Ectodermal cell (in vitro differentiated cells): Measurements from ENCODE around the gene ADTRP.

ENCODE experiments used
- H3K27ac ChIP-seq: 2 replicates; pipeline ENCODE4 v1.7.0; 2013; ENCODE audit warnings: mild to moderate bottlenecking, low read depth, low read length; ENCODE audit not compliant: insufficient read depth, poor library complexity, severe bottlenecking
- H3K27me3 ChIP-seq: 2 replicates; pipeline ENCODE4 v1.7.0; 2013; ENCODE audit warnings: mild to moderate bottlenecking, low read length; ENCODE audit not compliant: insufficient read depth, control insufficient read depth, poor library complexity, severe bottlenecking
- H3K36me3 ChIP-seq: one replicate; pipeline ENCODE4 v1.7.0; 2013; ENCODE audit warnings: low read length; ENCODE audit not compliant: control insufficient read depth, insufficient read depth
- H3K4me1 ChIP-seq: one replicate; pipeline ENCODE4 v1.7.0; 2013; ENCODE audit warnings: low read length; ENCODE audit not compliant: control insufficient read depth, insufficient read depth
- H3K4me3 ChIP-seq: 2 replicates; pipeline ENCODE4 v1.7.0; 2013; ENCODE audit warnings: low read depth, low read length, control low read depth; ENCODE audit not compliant: insufficient read depth
- H3K9me3 ChIP-seq: 2 replicates; pipeline ENCODE4 v1.7.0; 2013; ENCODE audit warnings: mild to moderate bottlenecking, low read length, moderate library complexity; ENCODE audit not compliant: control insufficient read depth
- WGBS, 2 experiments: methylation state at CpG; one replicate each; pipeline ENCODE4 v1.1.7; 2013; ENCODE audit warnings: missing lambda C conversion rate in 2 of 2; 5-methylcytosine and 5-hydroxymethylcytosine counted together

Gene ADTRP

GRCh38 chr6:11778036-11778435, 567 bp downstream of the ADTRP start:
- H3K27me3 ChIP-seq: no peaks in the 10 kb centered on the region
- no peaks in the 10 kb centered on the region for H3K36me3 ChIP-seq
- H3K27ac ChIP-seq: no peak overlapping the region
- WGBS, 2 experiments: 93 to 95% methylated on average over 2 of the region's 2 CpGs
- peaks cover 3% of the 10 kb centered on the region for H3K4me1 ChIP-seq
- no peaks in the 10 kb centered on the region for H3K9me3 ChIP-seq
- H3K4me3 ChIP-seq: no peak overlapping the region

DNA sequence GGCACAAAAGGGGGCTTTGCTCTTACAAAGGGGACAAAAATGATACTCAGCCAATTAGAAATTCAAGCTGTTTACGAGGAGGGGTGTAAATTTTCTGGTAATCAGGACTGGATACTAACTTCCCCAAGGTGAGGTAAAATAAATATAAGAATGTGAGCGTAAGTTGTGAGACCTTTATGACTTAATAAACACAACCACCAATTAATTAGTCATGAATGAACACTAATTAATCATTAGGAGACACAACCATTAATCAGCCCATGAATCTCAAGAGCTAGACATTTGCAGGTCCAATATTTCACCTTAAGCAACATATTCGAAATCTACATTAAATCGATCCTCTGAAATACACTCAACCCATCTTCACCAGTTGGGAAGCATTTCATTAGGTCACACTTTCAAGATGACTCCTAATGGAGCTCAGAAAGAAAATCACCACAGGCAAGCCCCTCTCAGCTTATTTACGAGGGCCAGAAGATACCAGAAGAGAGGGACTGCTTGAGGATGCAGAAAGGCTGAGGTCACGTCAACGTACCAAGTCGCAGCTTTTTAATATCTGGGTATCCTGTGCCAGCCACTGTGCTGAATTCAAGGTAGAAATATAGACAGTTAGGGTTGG, 2.7 kb downstream of the ADTRP start:
- H3K4me3 ChIP-seq: no peak overlapping the region
- H3K27me3 ChIP-seq: no peaks in the 10 kb centered on the region
- H3K9me3 ChIP-seq: no peaks in the 10 kb centered on the region
- H3K36me3 ChIP-seq: no peaks in the 10 kb centered on the region
- 95 to 96% methylated on average over 8 of the region's 8 CpGs for WGBS, 2 experiments
- peaks cover 3% of the 10 kb centered on the region for H3K4me1 ChIP-seq
- no peak overlapping the region for H3K27ac ChIP-seq

- H3K27ac ChIP-seq: no peak overlapping the region
- WGBS, 2 experiments: 78 to 79% methylated on average over 4 of the region's 4 CpGs
- H3K36me3 ChIP-seq: no peaks in the 10 kb centered on the region
- H3K9me3 ChIP-seq: no peaks in the 10 kb centered on the region
- H3K4me1 ChIP-seq: peaks cover 12% of the 10 kb centered on the region
- no peak overlapping the region for H3K4me3 ChIP-seq
- H3K27me3 ChIP-seq: no peaks in the 10 kb centered on the region
These were observed 4.2 kb downstream of the ADTRP start for GRCh38 chr6:11774426-11774825.

GRCh38 chr6:11773581-11773980, 5.0 kb downstream of the ADTRP start:
- Histone ChIP-seq H3K36me3 (no peaks in the 10 kb centered on the region), H3K27me3 (no peaks in the 10 kb centered on the region), H3K27ac (no peak overlapping the region), H3K4me1 (peaks cover 9% of the 10 kb centered on the region), H3K4me3 (no peak overlapping the region), H3K9me3 (no peaks in the 10 kb centered on the region)
- WGBS, 2 experiments: 93 to 100% methylated on average over 2 of the region's 2 CpGs

- H3K27me3 ChIP-seq: no peaks in the 10 kb centered on the region
- H3K9me3 ChIP-seq: no peaks in the 10 kb centered on the region
- 94 to 98% methylated on average over 5 of the region's 5 CpGs for WGBS, 2 experiments
- no peak overlapping the region for H3K4me3 ChIP-seq
- H3K4me1 ChIP-seq: peaks cover 9% of the 10 kb centered on the region
- H3K36me3 ChIP-seq: no peaks in the 10 kb centered on the region
- H3K27ac ChIP-seq: no peak overlapping the region
These were observed 5.6 kb downstream of the ADTRP start for GRCh38 chr6:11773013-11773412.

GRCh38 chr6:11772109-11772825, 6.3 kb downstream of the ADTRP start:
- Histone ChIP-seq H3K27ac (no peak overlapping the region), H3K9me3 (no peaks in the 10 kb centered on the region), H3K4me1 (peaks cover 9% of the 10 kb centered on the region), H3K36me3 (no peaks in the 10 kb centered on the region), H3K27me3 (no peaks in the 10 kb centered on the region), H3K4me3 (no peak overlapping the region)
- 86 to 89% methylated on average over 9 of the region's 10 CpGs for WGBS, 2 experiments

GRCh38 chr6:11771473-11772048, 7.0 kb downstream of the ADTRP start:
- Histone ChIP-seq H3K27ac (no peak overlapping the region), H3K9me3 (no peaks in the 10 kb centered on the region), H3K27me3 (no peaks in the 10 kb centered on the region), H3K36me3 (no peaks in the 10 kb centered on the region), H3K4me1 (peaks cover 9% of the 10 kb centered on the region), H3K4me3 (no peak overlapping the region)
- 94% methylated on average over 12 to 13 of the region's 13 CpGs for WGBS, 2 experiments

DNA sequence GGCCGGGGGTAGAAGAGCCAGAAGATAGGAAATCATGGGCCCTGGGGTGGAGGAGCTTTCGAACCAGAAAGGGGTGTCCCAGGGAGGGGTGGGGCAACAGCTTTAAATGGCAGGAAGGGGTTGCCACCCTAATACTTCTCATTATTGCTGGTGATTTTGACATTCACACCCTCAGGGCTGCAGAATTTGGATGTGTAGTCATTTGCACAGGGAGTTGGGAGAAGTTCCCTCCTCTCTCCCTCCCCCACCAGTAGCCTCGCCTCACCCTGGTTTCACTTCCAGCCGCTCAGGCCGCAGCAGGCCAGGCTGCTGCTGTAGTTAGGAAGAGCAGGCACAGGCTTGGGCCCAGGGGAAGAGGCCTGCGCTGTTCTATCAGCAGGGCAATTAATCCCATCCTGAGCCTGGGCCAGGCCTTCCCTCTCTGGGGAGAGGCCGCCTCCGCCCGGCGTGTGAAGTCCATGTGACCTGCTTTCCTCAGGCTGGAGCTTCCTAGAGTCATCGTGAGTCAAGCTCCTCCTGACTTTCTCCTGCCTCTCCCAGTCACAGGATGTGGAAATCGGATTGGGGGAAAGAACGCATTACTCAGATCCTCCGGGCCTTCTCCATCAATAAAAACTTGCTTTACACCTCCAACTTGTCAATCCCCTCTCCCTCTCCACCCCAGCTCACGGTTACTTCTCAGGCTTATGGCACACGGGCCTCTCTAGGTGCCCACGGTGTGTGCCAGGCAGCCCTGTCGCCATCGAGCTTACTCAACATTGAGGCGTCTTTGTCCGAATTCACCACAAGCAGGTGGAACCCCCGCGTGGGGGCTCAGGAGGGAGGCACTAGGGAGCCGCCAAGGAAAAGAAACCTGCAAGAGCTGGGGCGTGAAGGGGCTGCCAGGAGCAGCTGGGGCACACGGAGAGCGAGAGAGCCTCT, 7.8 kb downstream of the ADTRP start:
- no peak overlapping the region for H3K27ac ChIP-seq
- WGBS, 2 experiments: 85 to 87% methylated on average over 27 of the region's 27 CpGs

GRCh38 chr6:11769811-11770545, 8.6 kb downstream of the ADTRP start:
- Histone ChIP-seq H3K4me3 (no peak overlapping the region), H3K9me3 (no peaks in the 10 kb centered on the region), H3K27ac (no peak overlapping the region), H3K36me3 (no peaks in the 10 kb centered on the region), H3K27me3 (no peaks in the 10 kb centered on the region), H3K4me1 (peaks cover 9% of the 10 kb centered on the region)
- WGBS, 2 experiments: 67 to 68% methylated on average over 11 of the region's 11 CpGs

More for the DNA sequence above, 7.8 kb downstream of the ADTRP start:
- Histone ChIP-seq H3K4me1 (peaks cover 9% of the 10 kb centered on the region), H3K9me3 (no peaks in the 10 kb centered on the region), H3K4me3 (no peak overlapping the region), H3K27me3 (no peaks in the 10 kb centered on the region), H3K36me3 (no peaks in the 10 kb centered on the region)
